ENCODE results near the gene PMEPA1.

DNA sequence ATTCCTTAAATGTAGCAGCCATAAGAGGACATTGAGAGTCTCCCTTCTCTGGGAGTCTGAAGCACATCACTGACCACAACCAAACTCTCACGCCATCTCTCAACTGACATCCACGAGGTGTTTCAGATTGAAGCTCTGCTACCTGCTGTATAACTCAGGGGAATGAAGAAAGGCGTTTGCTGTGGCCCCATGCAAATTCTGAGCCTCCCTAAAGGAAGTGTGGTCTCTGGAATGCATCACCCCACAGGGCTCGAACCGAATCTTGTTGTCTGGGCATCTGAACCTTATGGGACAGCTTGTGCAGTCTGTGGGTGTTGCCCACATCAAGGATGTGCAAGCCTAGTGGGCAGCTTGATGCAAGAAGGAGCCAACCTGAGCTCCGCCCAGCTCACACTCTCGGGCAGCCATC is 10.9 kb downstream of the PMEPA1 start:
- TF ChIP-seq EZH2 (IDR thresholded peaks at IDR 0.05; ENCODE audit: insufficient read depth, poor library complexity, severe bottlenecking) (no peak), EZH2phosphoT487 (IDR thresholded peaks at IDR 0.05; ENCODE audit: insufficient read depth, low read depth) (no peak)
